ENCODE measurements around the gene IMPG2.

IMPG2 gene

GRCh38 chr3:101182734-101183133 is 137.6 kb downstream of the IMPG2 start:
- FAIRE-seq (no peak), DNase-seq (ENCODE audit: insufficient read length, low spot score) (no peak)
- no peak for TF ChIP-seq POLR2A (IDR thresholded peaks at IDR 0.05; ENCODE audit: low read depth, low read length)
- TF ChIP-seq POU2F2 (IDR thresholded peaks at IDR 0.05; ENCODE audit: low read depth, low read length) = no peak
- no peak for TF ChIP-seq POLR2AphosphoS5 (IDR thresholded peaks at IDR 0.05; ENCODE audit: low read depth, low read length)

- DNase-seq (ENCODE audit: insufficient read length, low spot score) (no peak), FAIRE-seq (no peak)
- TF ChIP-seq TAF1 (IDR thresholded peaks at IDR 0.05; ENCODE audit: low read depth, low read length) (no peak), POLR2AphosphoS5 (IDR thresholded peaks at IDR 0.05; ENCODE audit: low read depth, low read length) (no peak), POLR2A (IDR thresholded peaks at IDR 0.05; ENCODE audit: low read depth, low read length) (no peak), PAX5 (IDR thresholded peaks at IDR 0.05; ENCODE audit: insufficient read depth, low read length, severe bottlenecking) (no peak), SPI1 (IDR thresholded peaks at IDR 0.05; ENCODE audit: low read depth, low read length) (no peak), POU2F2 (IDR thresholded peaks at IDR 0.05; ENCODE audit: low read depth, low read length) (no peak)
Measured at GRCh38 chr3:101181801-101182200, 138.6 kb downstream of the IMPG2 start.

DNA sequence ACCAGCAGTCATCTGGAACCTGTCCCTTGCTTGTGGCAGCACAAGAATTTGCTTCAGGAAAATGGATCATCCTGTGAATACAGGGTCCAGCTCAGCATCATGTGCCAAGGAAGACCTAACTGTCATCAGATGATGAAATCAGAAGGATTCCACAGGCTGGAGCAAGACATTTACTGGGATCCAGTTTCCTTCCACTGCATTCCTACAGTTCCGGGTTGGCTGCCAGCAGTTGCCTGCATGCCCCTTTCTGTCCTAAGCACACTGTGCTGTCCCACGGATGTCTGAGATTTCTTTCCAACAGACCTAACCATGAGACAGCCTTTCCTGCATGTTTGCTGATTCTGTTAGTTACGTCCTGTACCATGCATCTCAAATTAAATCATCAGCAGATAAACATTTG is 140.7 kb downstream of the IMPG2 start:
- FAIRE-seq = no peak
- TF ChIP-seq POLR2AphosphoS5 (IDR thresholded peaks at IDR 0.05; ENCODE audit: low read depth, low read length) = no peak
- TF ChIP-seq TAF1 (IDR thresholded peaks at IDR 0.05; ENCODE audit: low read depth, low read length) = no peak
- no peak for TF ChIP-seq SPI1 (IDR thresholded peaks at IDR 0.05; ENCODE audit: low read depth, low read length)
- TF ChIP-seq PAX5 (IDR thresholded peaks at IDR 0.05; ENCODE audit: insufficient read depth, low read length, severe bottlenecking) = no peak
- no peak for TF ChIP-seq POLR2A (IDR thresholded peaks at IDR 0.05; ENCODE audit: low read depth, low read length)
- no peak for DNase-seq (ENCODE audit: insufficient read length, low spot score)

GRCh38 chr3:101177577-101177976 is 142.8 kb downstream of the IMPG2 start:
- FAIRE-seq (no peak), DNase-seq (ENCODE audit: insufficient read length, low spot score) (no peak)
- TF ChIP-seq POU2F2 (IDR thresholded peaks at IDR 0.05; ENCODE audit: low read depth, low read length) (no peak), TAF1 (IDR thresholded peaks at IDR 0.05; ENCODE audit: low read depth, low read length) (no peak), SPI1 (IDR thresholded peaks at IDR 0.05; ENCODE audit: low read depth, low read length) (no peak), PAX5 (IDR thresholded peaks at IDR 0.05; ENCODE audit: insufficient read depth, low read length, severe bottlenecking) (no peak), POLR2A (IDR thresholded peaks at IDR 0.05; ENCODE audit: low read depth, low read length) (no peak), POLR2AphosphoS5 (IDR thresholded peaks at IDR 0.05; ENCODE audit: low read depth, low read length) (no peak)
